Measurements from ENCODE around the gene CLK3. TPM values are rescaled to one million over a fixed set of nuclear protein-coding genes. Genes with fewer than 3 reads are reported as not detected.

CLK3 gene
- total RNA-seq, 4 donors from 2014 or later: 123 to 361 (median 213) TPM

DNA sequence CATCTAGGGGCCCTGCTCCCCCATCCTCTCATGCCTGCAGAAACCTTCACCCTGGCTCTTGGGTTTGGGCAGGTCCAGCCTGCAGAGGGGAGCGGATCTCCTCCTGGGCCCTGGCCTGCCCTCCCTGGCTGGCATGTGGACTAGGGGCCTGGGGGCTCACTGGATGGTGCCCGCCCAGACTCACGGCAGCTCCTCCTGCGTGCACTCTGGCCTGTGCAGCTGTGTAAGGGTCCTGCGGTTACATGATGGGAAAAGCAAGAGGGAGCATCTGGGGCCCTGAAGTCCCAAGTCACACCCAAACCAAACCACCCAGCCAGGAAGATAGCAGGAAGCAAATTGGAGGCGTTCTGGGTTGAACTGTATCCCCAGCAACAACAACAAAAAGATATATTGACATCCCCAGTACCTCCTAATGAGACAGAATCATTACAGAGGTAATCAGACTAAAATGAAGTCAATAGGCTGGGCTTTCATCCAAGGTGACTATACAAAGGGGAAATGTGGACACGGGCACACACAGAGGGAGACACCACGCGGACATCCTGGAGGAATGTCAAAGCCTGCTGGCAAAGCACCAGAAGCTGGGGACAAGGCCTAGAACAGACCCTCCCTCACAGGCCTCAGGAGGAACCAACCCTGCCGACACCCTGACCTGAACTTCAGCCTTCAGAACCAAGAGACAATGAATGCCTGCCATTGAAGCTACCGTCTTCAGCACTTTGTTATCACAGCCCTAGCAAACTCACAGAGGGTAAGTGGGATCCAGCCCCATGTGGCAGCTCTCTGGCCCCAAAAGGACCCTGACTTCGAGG, 10.4 kb upstream of the CLK3 start:
- TF ChIP-seq POLR2A (IDR thresholded peaks at IDR 0.05): no peak
- TF ChIP-seq, protein P1, sequence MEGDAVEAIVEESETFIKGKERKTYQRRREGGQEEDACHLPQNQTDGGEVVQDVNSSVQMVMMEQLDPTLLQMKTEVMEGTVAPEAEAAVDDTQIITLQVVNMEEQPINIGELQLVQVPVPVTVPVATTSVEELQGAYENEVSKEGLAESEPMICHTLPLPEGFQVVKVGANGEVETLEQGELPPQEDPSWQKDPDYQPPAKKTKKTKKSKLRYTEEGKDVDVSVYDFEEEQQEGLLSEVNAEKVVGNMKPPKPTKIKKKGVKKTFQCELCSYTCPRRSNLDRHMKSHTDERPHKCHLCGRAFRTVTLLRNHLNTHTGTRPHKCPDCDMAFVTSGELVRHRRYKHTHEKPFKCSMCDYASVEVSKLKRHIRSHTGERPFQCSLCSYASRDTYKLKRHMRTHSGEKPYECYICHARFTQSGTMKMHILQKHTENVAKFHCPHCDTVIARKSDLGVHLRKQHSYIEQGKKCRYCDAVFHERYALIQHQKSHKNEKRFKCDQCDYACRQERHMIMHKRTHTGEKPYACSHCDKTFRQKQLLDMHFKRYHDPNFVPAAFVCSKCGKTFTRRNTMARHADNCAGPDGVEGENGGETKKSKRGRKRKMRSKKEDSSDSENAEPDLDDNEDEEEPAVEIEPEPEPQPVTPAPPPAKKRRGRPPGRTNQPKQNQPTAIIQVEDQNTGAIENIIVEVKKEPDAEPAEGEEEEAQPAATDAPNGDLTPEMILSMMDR (IDR thresholded peaks at IDR 0.05): no peak
- no peak overlapping the region for H3K4me3 ChIP-seq
- H3K36me3 ChIP-seq: no peaks in the 10 kb centered on the region
- no peaks in the 10 kb centered on the region for H3K27me3 ChIP-seq
- no peaks in the 10 kb centered on the region for H3K9me3 ChIP-seq
- DNase-seq: no peak
- H3K27ac ChIP-seq: no peak overlapping the region
- H3K4me1 ChIP-seq: no peaks in the 10 kb centered on the region

DNA sequence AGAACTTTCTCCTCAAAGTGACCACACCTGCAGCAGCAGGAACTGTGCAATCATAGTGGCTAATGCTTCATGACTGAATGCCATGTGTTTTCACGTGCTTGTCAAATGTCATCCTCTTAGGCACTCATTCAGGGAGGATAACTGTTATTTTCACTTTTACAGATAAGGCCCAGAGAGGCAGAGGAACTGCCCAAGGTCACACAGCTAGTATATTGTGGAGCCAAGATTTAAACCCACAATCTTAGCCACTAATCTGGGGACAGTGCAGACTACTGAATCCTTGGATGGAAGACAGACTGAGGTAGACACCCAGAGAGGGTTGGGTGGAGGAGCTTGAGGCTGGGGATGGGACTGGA, 9.9 kb upstream of the CLK3 start:
- H3K27me3 ChIP-seq: no peaks in the 10 kb centered on the region
- DNase-seq: no peak
- H3K4me1 ChIP-seq: no peaks in the 10 kb centered on the region
- no peak overlapping the region for H3K4me3 ChIP-seq
- no peak overlapping the region for H3K27ac ChIP-seq
- TF ChIP-seq, protein P1 (IDR thresholded peaks at IDR 0.05): no peak
- no peak for TF ChIP-seq POLR2A (IDR thresholded peaks at IDR 0.05)
- H3K9me3 ChIP-seq: no peaks in the 10 kb centered on the region
- no peaks in the 10 kb centered on the region for H3K36me3 ChIP-seq

DNA sequence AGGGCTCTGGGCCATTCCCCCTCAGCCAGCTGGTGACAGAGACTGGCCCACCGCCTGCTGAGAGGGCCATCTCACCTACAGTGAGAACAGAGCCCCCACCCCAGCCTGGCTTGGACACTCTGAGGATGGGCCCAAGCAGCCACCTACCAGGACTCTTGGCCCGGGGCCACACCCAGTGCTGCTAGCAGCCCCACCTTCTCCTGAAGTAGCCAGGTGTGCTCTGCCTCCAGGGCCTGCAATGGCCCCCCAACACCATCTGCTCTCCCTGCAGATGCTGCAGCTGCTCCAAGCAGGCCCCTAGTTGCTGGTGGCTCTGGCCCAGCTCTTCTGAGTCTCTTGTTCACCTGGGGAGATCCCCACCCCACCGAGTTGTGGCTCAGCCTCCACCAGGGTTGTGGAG, 6.8 kb upstream of the CLK3 start:
- Histone ChIP-seq H3K27ac (no peak overlapping the region), H3K36me3 (no peaks in the 10 kb centered on the region), H3K27me3 (no peaks in the 10 kb centered on the region), H3K4me1 (no peaks in the 10 kb centered on the region), H3K9me3 (no peaks in the 10 kb centered on the region), H3K4me3 (no peak overlapping the region)
- DNase-seq: no peak
- TF ChIP-seq, protein P1 (IDR thresholded peaks at IDR 0.05): no peak
- TF ChIP-seq POLR2A (IDR thresholded peaks at IDR 0.05): no peak

DNA sequence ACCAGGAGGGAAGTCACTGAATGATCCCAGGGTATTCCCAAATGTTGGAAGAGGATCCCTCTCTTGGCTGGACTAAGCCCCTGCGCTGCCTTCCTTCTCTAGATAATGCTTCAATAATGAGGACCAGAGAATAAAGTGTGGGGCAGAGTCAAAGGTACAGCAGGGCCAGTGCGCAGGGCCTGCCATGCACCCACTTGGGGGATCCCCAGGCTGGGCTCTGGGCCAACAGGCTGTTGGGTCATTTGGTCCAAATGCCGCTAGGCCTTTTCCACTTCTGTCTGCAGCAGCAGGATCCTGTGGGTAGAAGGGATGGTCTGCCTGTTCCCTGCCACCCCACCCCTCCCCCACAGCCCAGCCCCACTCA, 5.7 kb upstream of the CLK3 start:
- no peak for DNase-seq
- no peak overlapping the region for H3K27ac ChIP-seq
- no peak for TF ChIP-seq POLR2A (IDR thresholded peaks at IDR 0.05)
- TF ChIP-seq, protein P1 (IDR thresholded peaks at IDR 0.05): no peak
- H3K9me3 ChIP-seq: no peaks in the 10 kb centered on the region
- H3K4me3 ChIP-seq: no peak overlapping the region
- H3K36me3 ChIP-seq: no peaks in the 10 kb centered on the region
- H3K4me1 ChIP-seq: no peaks in the 10 kb centered on the region
- no peaks in the 10 kb centered on the region for H3K27me3 ChIP-seq

DNA sequence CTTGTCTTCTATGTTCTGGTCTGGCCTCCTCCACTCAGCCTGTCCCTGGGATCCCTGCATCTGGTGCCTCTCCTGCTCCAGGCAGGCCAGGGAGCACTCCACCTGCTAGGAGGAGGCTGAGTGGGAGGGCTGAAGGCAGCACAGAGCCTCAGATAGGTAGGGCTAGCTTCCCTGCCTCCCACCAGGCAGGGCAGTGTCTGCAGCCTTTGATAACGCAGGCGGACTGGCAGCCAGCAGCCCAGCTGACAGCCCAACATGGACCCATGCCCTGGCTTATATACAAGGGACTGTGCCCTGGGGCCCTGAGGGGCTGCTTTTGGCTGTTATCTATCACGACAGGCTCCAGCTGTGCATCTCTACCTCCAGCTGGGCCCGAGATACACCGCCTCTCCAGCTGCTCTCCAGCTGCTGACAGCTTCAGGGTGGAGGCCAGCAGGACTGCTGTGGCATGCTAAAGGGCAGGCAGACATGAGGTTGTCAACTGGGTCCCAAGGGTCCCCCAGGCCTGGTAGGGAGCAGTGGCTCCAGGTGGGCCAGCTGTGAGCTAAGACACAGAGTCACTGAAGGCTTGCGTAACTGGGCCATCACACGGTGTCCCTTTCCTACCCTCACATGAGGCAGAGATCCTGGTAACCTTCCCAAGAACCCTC, 5.2 kb upstream of the CLK3 start:
- TF ChIP-seq, protein P1 (IDR thresholded peaks at IDR 0.05): no peak
- TF ChIP-seq POLR2A (IDR thresholded peaks at IDR 0.05): no peak
- no peaks in the 10 kb centered on the region for H3K9me3 ChIP-seq
- no peak overlapping the region for H3K27ac ChIP-seq
- H3K27me3 ChIP-seq: no peaks in the 10 kb centered on the region
- H3K36me3 ChIP-seq: no peaks in the 10 kb centered on the region
- no peak overlapping the region for H3K4me3 ChIP-seq
- no peak for DNase-seq
- no peaks in the 10 kb centered on the region for H3K4me1 ChIP-seq

Data from Peyer's patch (tissue), 4 donors.